Astrocyte of the spinal cord (primary cell): ENCODE results near the gene MED13L.

Experiments used
- DNase-seq: peaks from one replicate; pipeline ENCODE4 v3.0.0; 2011; ENCODE audit warnings: low read depth, low spot score
- H3K4me3 ChIP-seq: 2 replicates; pipeline ENCODE4 v1.5.1; 2011; ENCODE audit warnings: low read depth, mild to moderate bottlenecking, low read length, moderate library complexity
- CTCF ChIP-seq: IDR thresholded peaks from 2 replicates; pipeline ENCODE4 v1.5.1; 2012; ENCODE audit warnings: low read depth, mild to moderate bottlenecking, low read length, inconsistent platforms
- in situ Hi-C: cut with HindIII; loops from 2 replicates; pipeline ENCODE4 v1.10.0; 2017; ENCODE audit warnings: low sequenced_read_pairs

The MED13L gene

GRCh38 chr12:116174006-116174405 lies 103.5 kb downstream of the MED13L start:
- DNase-seq: no peak
- in situ Hi-C loops: no loop called here
- no peak for TF ChIP-seq CTCF
- no peak overlapping the region for H3K4me3 ChIP-seq

- DNase-seq: no peak
- H3K4me3 ChIP-seq: no peak overlapping the region
- TF ChIP-seq CTCF: no peak
- in situ Hi-C loops: no loop called here
Measured at GRCh38 chr12:116172224-116172849, 105.2 kb downstream of the MED13L start.

GRCh38 chr12:116171549-116171948 lies 105.9 kb downstream of the MED13L start:
- DNase-seq: peak; percentile 50
- in situ Hi-C loops: no loop called here
- no peak overlapping the region for H3K4me3 ChIP-seq
- TF ChIP-seq CTCF: no peak

GRCh38 chr12:116169071-116169470 lies 108.4 kb downstream of the MED13L start:
- no peak for DNase-seq
- no peak for TF ChIP-seq CTCF

GRCh38 chr12:116166306-116166705 lies 111.2 kb downstream of the MED13L start:
- TF ChIP-seq CTCF: no peak
- no peak for DNase-seq
- in situ Hi-C loops: no loop called here
- H3K4me3 ChIP-seq: no peak overlapping the region

More at GRCh38 chr12:116169071-116169470, 108.4 kb downstream of the MED13L start:
- no peak overlapping the region for H3K4me3 ChIP-seq
- in situ Hi-C loops: no loop called here

- peak; percentile 63 for DNase-seq
- no peak for TF ChIP-seq CTCF
- in situ Hi-C loops: no loop called here
- no peak overlapping the region for H3K4me3 ChIP-seq
Measured at GRCh38 chr12:116165036-116165425, 112.5 kb downstream of the MED13L start.
